NCI-H1417 treated with DMSO at 0.1 percent for 48 hours (cell line): ENCODE measurements around the gene GLS.
A peak's percentile ranks its signal among the peaks of the same experiment; 100 is the strongest.

ENCODE experiments used
- DNase-seq: peaks from one replicate; lab custom pipeline; 2025; lab: John Stamatoyannopoulos, UW

GLS gene

DNA sequence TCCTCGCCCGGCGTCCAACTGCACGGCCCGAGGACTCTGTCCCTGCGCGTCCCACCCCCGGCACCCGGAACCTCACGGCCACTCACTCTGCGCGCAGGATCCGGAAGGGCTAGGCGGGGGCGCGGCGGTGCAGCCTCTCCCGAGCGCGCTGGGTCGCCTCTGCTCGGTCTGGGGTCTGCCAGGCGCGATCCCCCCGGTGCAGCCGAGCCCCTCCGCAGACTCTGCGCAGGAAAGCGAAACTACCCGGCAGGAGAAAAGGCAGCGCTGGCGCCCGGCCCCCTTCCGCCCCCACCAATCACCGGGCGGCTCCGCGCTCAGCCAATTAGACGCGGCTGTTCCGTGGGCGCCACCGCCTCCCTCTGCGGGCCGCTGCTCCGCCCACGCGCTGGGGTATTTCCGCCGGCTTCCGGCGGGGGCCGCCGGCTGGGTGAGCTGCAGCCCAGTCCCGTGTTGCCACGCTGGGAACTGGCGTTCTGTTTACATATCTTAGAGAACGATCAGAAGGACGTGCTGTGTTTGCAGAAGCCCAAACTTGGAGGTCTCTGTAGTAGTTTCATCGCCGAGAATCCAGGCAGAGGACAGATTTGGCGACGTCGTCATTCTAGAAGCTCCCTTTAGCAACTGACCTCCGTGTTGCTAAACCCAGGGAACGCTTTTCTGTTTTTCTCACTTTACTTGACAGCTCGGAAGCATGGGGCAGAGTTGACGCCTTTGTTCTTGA is 133.5 kb downstream of the GLS start, which contains the start of gene STAT1:
Gene STAT1, minus strand, starts transcription at position 240 of the 721 bp plus-strand sequence. CDS start 4,168 bp downstream, outside the sequence.
- peak; percentile 61 for DNase-seq

DNA sequence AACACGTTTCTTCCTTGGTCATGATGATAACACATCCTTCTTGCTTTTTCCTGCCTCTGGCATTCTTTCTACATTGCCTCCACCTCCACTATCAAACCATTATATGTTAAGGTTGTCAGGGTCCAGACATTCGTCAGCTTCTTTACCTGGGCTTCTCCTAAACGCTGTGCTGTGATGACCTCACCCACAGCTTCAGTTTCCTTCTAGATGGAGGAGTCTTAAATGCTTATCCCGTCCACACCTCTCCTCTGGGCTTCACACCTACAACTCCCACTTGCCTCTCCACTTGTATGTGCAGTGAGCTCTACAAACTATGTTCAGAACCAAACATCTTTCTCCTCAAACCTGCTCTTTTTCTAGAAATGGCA is 134.0 kb downstream of the GLS start:
- DNase-seq, result no peak
